ENCODE measurements around the gene HEATR1.

The HEATR1 gene

GRCh38 chr1:236536540-236536939, 67.8 kb downstream of the HEATR1 start:
- no peak for DNase-seq (ENCODE audit: low read depth)

GRCh38 chr1:236535662-236536161, 68.6 kb downstream of the HEATR1 start:
- DNase-seq (ENCODE audit: low read depth), result no peak

GRCh38 chr1:236535190-236535589, 69.1 kb downstream of the HEATR1 start:
- no peak for DNase-seq (ENCODE audit: low read depth)

- DNase-seq (ENCODE audit: low read depth), result no peak
Measured at GRCh38 chr1:236534151-236534651, 70.1 kb downstream of the HEATR1 start.

GRCh38 chr1:236532850-236533249, 71.5 kb downstream of the HEATR1 start:
- DNase-seq (ENCODE audit: low read depth), result no peak

- no peak for DNase-seq (ENCODE audit: low read depth)
Measured at GRCh38 chr1:236530959-236531358, 73.4 kb downstream of the HEATR1 start.

- no peak for DNase-seq (ENCODE audit: low read depth)
Measured at GRCh38 chr1:236530286-236530685, 74.0 kb downstream of the HEATR1 start.

GRCh38 chr1:236526079-236526478, 78.2 kb downstream of the HEATR1 start:
- DNase-seq (ENCODE audit: low read depth), result no peak

GRCh38 chr1:236524895-236525184, 79.5 kb downstream of the HEATR1 start:
- DNase-seq (ENCODE audit: low read depth), result no peak

- peak; percentile 49 for DNase-seq (ENCODE audit: low read depth)
Measured at GRCh38 chr1:236524142-236524894, 80.0 kb downstream of the HEATR1 start.

GRCh38 chr1:236523704-236524141, 80.6 kb downstream of the HEATR1 start, which contains the start of gene LGALS8:
TSS of gene LGALS8 (plus strand) at chr1:236523982. CDS start at chr1:236526071, 2,089 bp downstream.
- peak; percentile 80 for DNase-seq (ENCODE audit: low read depth)

GRCh38 chr1:236522937-236523703, 81.2 kb downstream of the HEATR1 start:
- DNase-seq (ENCODE audit: low read depth), result no peak

GRCh38 chr1:236520445-236521005, 83.8 kb downstream of the HEATR1 start:
- DNase-seq (ENCODE audit: low read depth), result no peak

- no peak for DNase-seq (ENCODE audit: low read depth)
Measured at GRCh38 chr1:236518322-236518721, 86.0 kb downstream of the HEATR1 start.

- DNase-seq (ENCODE audit: low read depth), result peak; percentile 16
Measured at GRCh38 chr1:236516929-236517704, 87.2 kb downstream of the HEATR1 start.

GRCh38 chr1:236515443-236515958, 88.8 kb downstream of the HEATR1 start:
- DNase-seq (ENCODE audit: low read depth), result no peak

- DNase-seq (ENCODE audit: low read depth), result no peak
Measured at GRCh38 chr1:236514703-236515442, 89.4 kb downstream of the HEATR1 start.

- no peak for DNase-seq (ENCODE audit: low read depth)
Measured at GRCh38 chr1:236511735-236512418, 92.4 kb downstream of the HEATR1 start.

- no peak for DNase-seq (ENCODE audit: low read depth)
Measured at GRCh38 chr1:236509647-236510401, 94.5 kb downstream of the HEATR1 start.
